ENCODE results near the gene LIME1. TPM values are rescaled to one million over a fixed set of nuclear protein-coding genes. Genes with fewer than 3 reads are reported as not detected.

The LIME1 gene
- total and polyA plus RNA-seq, 2 of the 8 experiments (the other 6 are each of a cell fraction or from before 2014, with no cell fraction given), result 4.5 to 5.9 TPM

DNA sequence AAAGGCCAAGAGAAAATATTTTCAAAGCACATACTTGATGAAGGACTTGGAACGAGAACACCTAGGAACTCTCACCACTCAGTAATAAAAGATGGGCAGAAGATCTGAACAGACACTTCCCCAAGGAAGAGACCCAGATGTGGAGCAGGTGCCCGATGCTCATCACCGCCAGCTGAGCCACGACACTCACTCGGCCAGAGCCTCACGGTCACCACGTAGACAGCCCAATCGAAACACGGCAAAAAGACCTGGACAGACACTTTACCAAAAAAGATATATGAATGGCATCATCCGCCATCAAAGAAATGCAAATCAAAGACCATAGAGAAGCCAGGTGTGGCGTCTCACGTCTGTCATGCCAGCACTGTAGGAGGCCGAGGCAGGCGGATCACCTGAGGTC is 44.7 kb downstream of the LIME1 start:
- Histone ChIP-seq H2AK5ac (ENCODE audit: low read depth, low read length) (no peak overlapping the region), H3K18ac (ENCODE audit: extremely low read depth, low read length) (no peak overlapping the region), H3K4me3 (ENCODE audit: extremely low read depth in 1 of 4, insufficient read depth in 2 of 4, low read depth in 3 of 4, low read length in 4 of 4) (no peak overlapping the region), H4K5ac (ENCODE audit: insufficient read length, low read depth, low read length) (no peak overlapping the region), H3K9me3 (ENCODE audit: insufficient read depth in 2 of 2, low read depth in 1 of 2, low read length in 1 of 2) (peaks cover 0 to 3% of the 10 kb centered on the region in 2 experiments; a peak in 1 of 4 replicates), H2BK12ac (ENCODE audit: low read depth, low read length) (no peak overlapping the region), H3K23ac (ENCODE audit: insufficient read length) (no peak overlapping the region), H2BK5ac (ENCODE audit: low read depth, low read length) (no peak overlapping the region), H2BK15ac (ENCODE audit: low read length) (no peak overlapping the region), H3K4me1 (replicated peaks in 1 of 4; ENCODE audit: control insufficient read depth in 3 of 4, insufficient read depth in 4 of 4, low read length in 3 of 4) (0 out of 7 replicates have a peak, but pooled peaks cover 0 to under 1% (median 0%) of the 10 kb centered on the region in 4 experiments), H3K4ac (replicated peaks; ENCODE audit: insufficient read length, low read depth, low read length) (no peak overlapping the region), H2BK120ac (replicated peaks; ENCODE audit: low read depth, low read length) (no peak overlapping the region), H4K91ac (replicated peaks; ENCODE audit: insufficient read length, low read length) (no peak overlapping the region), H2AFZ (ENCODE audit: low read length) (no peak overlapping the region), H2BK20ac (ENCODE audit: low read length) (no peak overlapping the region), H3K79me2 (ENCODE audit: control insufficient read depth in 1 of 2, insufficient read depth in 2 of 2, low read length in 2 of 2) (peaks cover 0 to 18% of the 10 kb centered on the region in 2 experiments; a peak in 2 of 4 replicates), H4K20me1 (replicated peaks in 1 of 2; ENCODE audit: control insufficient read depth in 1 of 2, insufficient read depth in 2 of 2, low read length in 2 of 2) (peaks cover 1 to 8% of the 10 kb centered on the region in 2 experiments), H3K56ac (replicated peaks; ENCODE audit: insufficient read length, low read depth, low read length) (no peak overlapping the region), H3K23me2 (ENCODE audit: low read depth, low read length) (no peaks in the 10 kb centered on the region), H3K27me3 (replicated peaks in 1 of 4; ENCODE audit: control insufficient read depth in 3 of 4, extremely low read depth in 1 of 4, insufficient read depth in 3 of 4, low read length in 3 of 4) (no peaks in the 10 kb centered on the region), H3K9ac (replicated peaks in 1 of 4; ENCODE audit: extremely low read depth in 1 of 4, low read depth in 3 of 4, low read length in 3 of 4) (no peak overlapping the region), H4K8ac (ENCODE audit: extremely low read depth, insufficient read depth, low read length) (no peak overlapping the region), H3K79me1 (ENCODE audit: low read depth, low read length) (peaks cover 12% of the 10 kb centered on the region), H3K14ac (ENCODE audit: insufficient read length) (no peak overlapping the region), H3K36me3 (ENCODE audit: control insufficient read depth in 2 of 4, insufficient read depth in 4 of 4, low read length in 3 of 4) (no peaks in the 10 kb centered on the region; a peak in 1 of 8 replicates), H3K27ac (ENCODE audit: low read depth, low read length) (no peak overlapping the region), H3K4me2 (ENCODE audit: insufficient read depth in 1 of 2, low read depth in 2 of 2, low read length in 2 of 2) (no peak overlapping the region)
- POLR2A ChIA-PET (ENCODE audit: partially characterized antibody), result no interaction called here
- WGBS, 2 experiments (ENCODE audit: extremely low coverage in 1 of 2, insufficient coverage in 1 of 2, insufficient read length in 1 of 2, insufficient replicate concordance in 2 of 2, low coverage in 1 of 2, low lambda C conversion rate in 2 of 2, missing lambda C conversion rate in 1 of 2), result 94% methylated on average over 14 of the region's 14 CpGs; no CpG with 5 or more reads in 1 of the 2 experiments
- CTCF ChIA-PET (ENCODE audit: partially characterized antibody), result interaction anchor here (0.9 to 15.2 kb wide), 3 partner anchors 5 to 243 kb away, joined by 3 to 191 read pairs (median 191); no protein-coding TSS in a partner anchor
- DNase-seq (ENCODE audit: low read depth in 1 of 2, low spot score in 2 of 2), result no peak
- no peak for FAIRE-seq
- TF ChIP-seq KDM5A (IDR thresholded peaks at IDR 0.05; ENCODE audit: low read length), result no peak
- TF ChIP-seq JUND (IDR thresholded peaks at IDR 0.05; ENCODE audit: low read length), result no peak
- TF ChIP-seq KDM4A (IDR thresholded peaks at IDR 0.05; ENCODE audit: low read depth, low read length, severe bottlenecking), result no peak
- no peak for TF ChIP-seq TEAD4 (IDR thresholded peaks at IDR 0.05; ENCODE audit: low read depth, low read length)
- TF ChIP-seq SUZ12 (IDR thresholded peaks at IDR 0.05; ENCODE audit: low read length), result no peak
- no peak for TF ChIP-seq YY1 (IDR thresholded peaks at IDR 0.05; ENCODE audit: low read depth, low read length)
- no peak for TF ChIP-seq GTF2F1 (IDR thresholded peaks at IDR 0.05; ENCODE audit: borderline replicate concordance, low read depth, low read length)
- TF ChIP-seq CBX5 (IDR thresholded peaks at IDR 0.05; ENCODE audit: low read depth, low read length), result no peak
- no peak for TF ChIP-seq TAF7 (optimal IDR thresholded peaks at IDR 0.05; ENCODE audit: borderline replicate concordance, low read depth, low read length)
- TF ChIP-seq HDAC2 (IDR thresholded peaks at IDR 0.05; ENCODE audit: borderline replicate concordance in 1 of 2, low read depth in 2 of 2, low read length in 2 of 2), result no peak
- no peak for TF ChIP-seq CBX8 (IDR thresholded peaks at IDR 0.05; ENCODE audit: borderline replicate concordance, low read depth, low read length)
- no peak for TF ChIP-seq SP2 (IDR thresholded peaks at IDR 0.05; ENCODE audit: low read length)
- no peak for TF ChIP-seq CHD2 (IDR thresholded peaks at IDR 0.05; ENCODE audit: low read length)
- TF ChIP-seq SIX5 (IDR thresholded peaks at IDR 0.05; ENCODE audit: low read depth, low read length), result no peak
- no peak for TF ChIP-seq EZH2 (IDR thresholded peaks at IDR 0.05; ENCODE audit: low read depth, low read length, severe bottlenecking)
